ENCODE data around the gene IER5L.

GRCh38 chr9:129138144-129138462 lies 40.0 kb downstream of the IER5L start:
- TF ChIP-seq CTCF (optimal IDR thresholded peaks at IDR 0.05 in 1 of 3, IDR thresholded peaks at IDR 0.05 in 1 of 3, conservative IDR thresholded peaks at IDR 0.05 in 1 of 3; ENCODE audit: extremely low read depth in 1 of 3, insufficient read depth in 2 of 3, low read length in 3 of 3) (no peak), EZH2 (IDR thresholded peaks at IDR 0.05; ENCODE audit: low read length) (no peak)
